ENCODE data around the gene IDS.

- no peak for TF ChIP-seq CTCF (IDR thresholded peaks at IDR 0.05; ENCODE audit: insufficient read depth, low read length)
- TF ChIP-seq POLR2AphosphoS5 (IDR thresholded peaks at IDR 0.05; ENCODE audit: low read depth), result no peak
- no peak for TF ChIP-seq REST (IDR thresholded peaks at IDR 0.05; ENCODE audit: insufficient replicate concordance, low read depth)
- TF ChIP-seq GABPA (IDR thresholded peaks at IDR 0.05; ENCODE audit: low read depth), result no peak
Observed at GRCh38 chrX:149462849-149463248, 42.3 kb downstream of the IDS start.

All from HL-60 (cell line).